Hippocampal formation (tissue), 2 donors: Measurements from ENCODE around the gene CDHR3.

Source experiments
- DNase-seq, 2 donors: peaks; one replicate each; lab custom pipeline; 2025; lab: John Stamatoyannopoulos, UW

Gene CDHR3

DNA sequence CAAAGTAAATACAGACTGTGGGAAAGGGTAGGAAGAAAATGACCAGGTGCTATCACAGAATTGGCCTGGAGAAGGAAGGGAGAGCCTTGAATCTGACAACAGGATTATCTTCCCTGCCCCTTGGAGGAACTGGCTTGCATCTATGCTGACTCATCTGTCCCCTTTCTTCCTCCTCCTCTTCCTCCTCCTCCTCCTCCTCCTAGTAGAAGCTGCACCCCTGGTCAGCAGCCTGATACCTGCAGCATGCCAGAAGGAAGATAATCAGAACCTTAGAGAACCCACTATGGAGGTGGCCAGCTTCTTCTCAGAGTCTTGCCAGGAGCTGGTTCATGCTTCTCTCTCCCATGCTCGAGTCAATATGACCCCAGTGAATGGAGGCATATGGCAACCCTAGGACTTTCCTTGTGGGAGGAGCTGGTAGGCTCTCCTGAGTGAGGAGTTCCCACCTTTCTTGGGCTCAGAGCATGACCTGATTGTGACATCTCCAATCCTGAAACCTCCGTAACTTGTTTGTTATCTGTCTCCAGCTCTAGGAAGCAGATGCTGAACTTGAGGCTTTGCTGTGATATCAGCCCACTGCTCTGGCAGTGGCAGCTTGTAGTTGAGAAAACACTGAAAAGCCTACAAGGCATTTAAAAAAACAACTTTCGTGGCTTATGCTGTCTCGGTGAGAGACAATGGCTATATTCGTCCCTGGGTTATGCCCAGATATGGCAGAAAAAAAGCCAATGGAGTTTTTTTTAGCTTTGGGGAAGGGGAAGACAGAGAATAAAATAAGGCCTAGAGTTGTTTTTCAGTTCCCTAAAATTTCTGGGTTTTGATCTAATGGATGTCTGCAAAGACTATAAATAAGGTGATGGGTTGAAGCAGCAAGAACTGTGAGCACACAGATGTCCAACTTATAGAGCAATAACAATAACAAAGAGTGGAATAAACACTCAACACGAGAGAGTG lies 60.6 kb downstream of the CDHR3 start:
- DNase-seq: no peak

DNA sequence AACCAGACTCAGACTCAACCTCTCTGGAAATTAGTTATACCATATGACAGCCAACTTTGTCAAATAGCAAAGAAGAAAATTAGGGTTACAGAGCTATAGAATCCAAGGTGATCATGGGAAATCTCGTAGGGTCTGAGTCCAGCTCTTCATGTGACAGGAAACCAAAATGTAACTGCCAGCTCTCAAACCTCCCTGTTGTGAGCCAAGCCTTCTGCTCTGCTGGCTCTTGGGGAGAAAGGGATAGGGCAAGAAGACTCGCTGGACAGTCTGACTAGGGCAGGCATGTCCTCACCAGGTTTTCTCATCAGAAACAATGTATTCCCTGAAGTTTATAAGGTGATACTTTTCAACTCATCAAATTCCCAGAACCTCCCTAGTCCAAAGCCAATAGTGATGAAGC lies 63.0 kb downstream of the CDHR3 start:
- no peak for DNase-seq

DNA sequence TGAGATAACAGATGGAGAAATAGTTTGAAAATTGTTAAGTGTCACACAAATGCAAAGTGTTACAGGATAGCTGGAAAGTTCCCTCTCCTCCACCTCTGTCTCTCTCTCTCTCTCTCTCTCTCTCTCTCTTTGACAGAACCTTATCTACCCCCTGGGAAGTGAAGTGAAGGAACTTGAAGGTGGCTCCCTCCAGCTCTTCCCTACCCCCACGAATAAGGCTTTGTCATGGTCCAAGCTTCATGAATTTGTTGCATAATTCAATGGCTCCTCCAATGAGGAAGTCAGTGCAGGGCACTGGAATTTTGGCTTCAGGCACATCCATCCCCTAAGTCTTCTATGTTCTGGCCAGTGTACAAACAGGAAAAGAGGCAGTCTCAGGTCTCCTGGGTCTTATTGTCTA lies 66.4 kb downstream of the CDHR3 start:
- no peak for DNase-seq

DNA sequence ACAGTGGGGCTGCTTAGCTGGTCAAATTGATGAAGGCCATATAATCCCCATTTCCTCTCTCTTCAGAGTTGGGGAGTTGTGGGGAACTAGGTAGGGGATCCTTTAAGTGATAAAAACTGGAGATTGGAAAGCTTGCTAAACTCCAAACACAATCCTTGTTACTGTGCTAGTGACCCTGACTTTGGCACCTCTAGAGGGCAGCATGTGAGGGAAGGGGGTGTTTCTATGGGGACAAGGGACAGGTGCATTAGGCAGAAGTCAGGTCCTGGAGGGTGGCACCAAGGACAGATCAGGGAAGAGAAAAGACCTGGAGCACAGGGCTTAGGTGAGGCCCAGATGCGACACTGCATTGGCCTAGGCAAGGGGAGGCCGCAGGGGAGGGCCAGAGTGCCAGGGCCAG lies 66.9 kb downstream of the CDHR3 start:
- DNase-seq: no peak

DNA sequence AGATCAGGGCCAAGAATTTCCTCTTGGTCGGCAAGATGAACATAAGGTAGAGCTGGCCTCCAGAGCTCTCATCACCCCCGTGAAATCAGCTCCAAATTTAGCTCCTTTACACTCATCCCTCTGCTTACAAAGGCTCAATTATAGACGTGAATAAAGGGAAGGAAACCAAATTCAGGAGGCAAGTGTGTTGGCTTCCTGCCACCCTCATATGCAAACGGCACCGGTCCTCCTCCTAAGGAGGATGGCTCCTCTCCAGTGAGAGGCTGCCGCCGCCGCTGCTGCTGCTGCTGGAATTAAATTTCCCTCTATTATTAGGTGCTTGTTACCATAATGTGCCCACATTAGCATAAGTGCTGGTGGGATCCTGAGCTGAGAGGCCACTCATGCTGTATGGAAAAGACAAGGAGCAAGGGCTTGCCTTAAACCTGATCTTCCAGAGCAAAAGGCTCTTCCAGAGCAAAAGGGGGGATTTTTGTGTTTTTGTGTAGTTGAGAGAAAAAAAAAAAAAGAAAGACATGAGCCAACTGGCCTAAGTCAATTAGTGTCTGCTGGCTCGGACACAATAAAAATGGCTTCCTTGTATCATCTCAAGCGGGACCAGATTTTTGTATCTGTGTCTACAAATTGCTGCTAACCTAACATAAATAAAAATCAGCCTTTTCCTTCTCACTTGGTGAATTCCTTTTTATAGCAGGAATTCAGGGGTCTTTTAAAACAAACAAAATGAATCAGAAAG lies 68.4 kb downstream of the CDHR3 start:
- peak in 1 of 2 donors; percentile 27 for DNase-seq

DNA sequence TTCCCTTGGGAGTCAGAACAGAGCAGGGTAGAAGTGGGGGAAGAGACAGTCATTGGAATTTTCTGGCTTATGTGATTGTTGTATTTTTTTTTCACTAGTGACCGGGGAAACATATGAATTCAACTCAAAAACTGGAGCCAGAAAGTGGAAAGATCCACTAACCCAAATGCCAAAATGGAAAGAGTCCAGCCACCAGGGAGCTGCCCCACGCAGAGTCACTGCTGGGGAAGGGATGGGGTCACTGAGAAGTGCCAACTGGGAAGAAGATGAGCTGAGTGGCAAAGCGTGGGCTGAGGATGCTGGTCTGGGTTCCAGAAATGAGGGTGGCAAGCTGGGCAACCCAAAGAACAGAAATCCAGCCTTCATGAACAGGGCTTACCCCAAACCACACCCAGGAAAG lies 69.2 kb downstream of the CDHR3 start:
- no peak for DNase-seq

DNA sequence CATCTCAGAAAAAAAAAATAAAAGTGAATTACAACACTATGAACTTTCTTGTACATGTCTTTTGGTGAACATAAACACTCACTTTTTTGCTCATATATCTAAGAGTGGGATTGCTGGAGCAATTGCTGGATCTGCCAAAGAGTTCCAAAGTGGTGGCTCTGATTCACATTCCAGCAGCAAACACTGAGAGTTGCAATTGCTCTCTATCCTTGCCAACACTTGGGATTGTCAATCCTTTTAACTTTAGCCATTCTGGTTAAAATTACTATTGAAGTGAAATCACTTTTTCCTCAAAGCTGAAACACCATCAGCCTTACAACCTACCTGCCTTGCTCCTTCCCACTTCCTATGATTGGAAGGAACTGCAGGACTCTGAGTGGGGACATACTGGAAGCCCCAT lies 70.7 kb downstream of the CDHR3 start:
- DNase-seq: no peak

DNA sequence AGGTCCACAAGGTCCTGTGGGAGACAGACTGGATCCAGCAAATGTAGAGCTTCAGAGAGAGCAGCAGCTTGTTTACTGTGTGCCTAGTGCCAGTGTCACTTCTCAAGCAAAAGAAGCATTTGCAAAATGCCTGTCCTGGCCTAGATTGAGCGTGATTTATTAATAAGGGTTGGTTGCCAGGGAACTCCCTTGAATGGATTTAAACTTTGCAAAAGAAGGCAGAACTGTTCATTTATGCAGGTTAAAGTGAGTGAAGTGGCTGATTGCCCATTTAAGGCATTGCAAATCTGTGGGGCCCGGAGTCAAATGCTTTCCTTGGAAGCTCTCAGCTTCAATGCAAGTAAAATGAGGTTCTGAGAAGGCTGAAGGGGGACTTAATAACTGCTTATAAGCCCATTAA lies 71.3 kb downstream of the CDHR3 start:
- no peak for DNase-seq

DNA sequence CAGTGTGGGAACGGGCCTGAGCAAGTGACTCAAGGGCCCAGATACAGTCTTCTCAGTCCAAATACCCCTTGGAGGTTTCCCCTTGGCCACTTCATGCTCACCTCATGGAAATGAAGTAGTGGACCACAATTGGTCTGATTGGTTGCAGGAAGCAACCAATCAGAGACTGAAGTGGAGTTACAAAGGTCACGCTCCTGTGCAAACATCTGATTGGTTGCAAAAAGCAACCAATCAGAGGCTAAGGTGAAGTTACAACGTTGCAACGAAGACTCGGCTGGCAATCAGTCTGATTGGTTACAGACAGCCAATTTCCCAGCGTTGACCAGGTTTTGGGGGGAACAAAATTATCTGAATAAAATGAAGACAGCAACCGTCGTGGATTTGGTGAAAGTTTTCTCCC lies 72.5 kb downstream of the CDHR3 start:
- no peak for DNase-seq

DNA sequence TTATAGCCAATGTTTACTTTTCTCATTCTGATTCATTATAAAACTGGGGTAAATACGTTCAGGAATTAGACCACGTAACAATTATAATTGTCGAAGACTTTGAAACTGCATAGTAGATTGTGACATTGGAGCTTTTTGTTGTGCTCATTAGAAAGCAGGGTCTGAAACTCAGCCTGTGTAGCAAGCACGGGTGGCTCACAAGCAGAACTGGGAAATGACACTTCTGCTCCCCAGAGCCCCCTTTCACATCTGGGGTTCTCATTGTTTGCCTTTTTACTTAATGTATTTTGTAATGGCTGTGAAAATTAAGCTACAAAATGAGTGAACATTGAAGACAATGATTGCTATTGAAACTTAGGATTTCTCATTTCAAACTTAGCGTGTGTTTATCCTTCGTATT lies 72.9 kb downstream of the CDHR3 start:
- DNase-seq: no peak

DNA sequence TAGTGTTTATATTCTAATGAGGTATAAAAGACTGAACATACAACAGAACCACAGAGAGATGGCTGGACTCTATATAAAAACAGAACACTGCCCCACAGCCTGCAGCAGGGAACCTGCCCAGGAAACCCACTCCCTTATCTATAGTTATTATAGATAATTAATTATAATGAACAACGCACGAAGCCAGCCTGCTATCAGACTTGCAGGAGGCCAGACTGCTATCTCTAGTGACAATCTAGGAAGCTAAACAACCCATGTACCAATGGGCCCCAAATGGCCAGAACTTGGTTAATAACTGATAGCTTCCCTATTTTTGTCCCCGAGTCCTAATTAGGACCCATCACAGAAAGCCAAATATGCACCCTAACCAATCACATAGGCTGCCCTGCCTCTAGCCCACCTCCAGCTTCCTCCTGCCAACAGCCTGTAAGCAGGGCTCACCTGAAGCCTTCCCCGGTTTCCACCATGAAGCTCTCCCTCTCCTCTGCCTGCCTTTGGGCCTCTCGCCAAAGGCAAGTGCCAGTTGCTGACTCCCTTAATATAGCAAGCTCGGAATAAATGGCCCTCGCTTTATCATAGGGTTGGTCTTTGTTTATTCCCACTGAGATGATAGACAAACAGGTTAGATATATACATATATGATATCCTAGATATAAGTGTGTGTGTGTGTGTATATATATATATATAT lies 74.6 kb downstream of the CDHR3 start:
- DNase-seq: no peak

DNA sequence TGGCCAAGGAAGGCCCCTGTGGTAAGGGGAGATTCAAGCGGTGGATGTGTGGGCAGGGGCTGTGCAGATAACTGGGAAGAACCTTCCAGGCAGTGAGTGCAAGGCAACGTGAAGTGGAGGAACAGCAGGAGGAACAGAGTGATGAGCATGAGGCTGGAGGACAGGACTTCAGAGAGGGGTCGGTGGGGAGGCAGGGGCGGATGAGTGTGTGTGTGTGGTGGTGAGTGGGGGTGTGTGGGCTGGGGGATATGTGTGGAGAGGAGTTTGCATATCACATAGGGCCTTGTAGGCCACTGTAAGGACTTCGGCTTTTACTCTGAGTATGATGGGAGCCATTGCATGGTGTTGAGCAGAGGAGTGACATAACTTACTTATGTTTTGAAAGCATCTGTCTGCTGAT lies 75.2 kb downstream of the CDHR3 start:
- no peak for DNase-seq

DNA sequence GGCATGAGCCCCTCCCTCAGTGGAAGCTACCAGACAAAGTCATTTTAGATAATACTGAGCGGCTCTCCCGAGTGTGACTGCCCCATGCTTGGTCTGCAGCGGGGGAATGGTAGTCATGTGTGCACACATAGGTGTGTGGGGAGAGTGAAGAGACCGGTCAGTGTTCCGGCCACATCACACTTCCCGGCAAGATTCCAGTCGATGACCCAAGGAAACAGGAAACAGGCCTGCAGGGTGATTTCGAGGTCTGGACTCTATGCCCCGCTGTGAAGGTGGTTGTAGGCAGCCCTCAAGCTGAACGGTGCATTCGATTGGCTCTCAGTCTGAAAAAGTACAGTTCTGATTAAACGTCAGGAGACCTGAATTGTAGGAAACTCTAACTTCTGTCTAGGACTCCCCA lies 75.9 kb downstream of the CDHR3 start:
- no peak for DNase-seq

DNA sequence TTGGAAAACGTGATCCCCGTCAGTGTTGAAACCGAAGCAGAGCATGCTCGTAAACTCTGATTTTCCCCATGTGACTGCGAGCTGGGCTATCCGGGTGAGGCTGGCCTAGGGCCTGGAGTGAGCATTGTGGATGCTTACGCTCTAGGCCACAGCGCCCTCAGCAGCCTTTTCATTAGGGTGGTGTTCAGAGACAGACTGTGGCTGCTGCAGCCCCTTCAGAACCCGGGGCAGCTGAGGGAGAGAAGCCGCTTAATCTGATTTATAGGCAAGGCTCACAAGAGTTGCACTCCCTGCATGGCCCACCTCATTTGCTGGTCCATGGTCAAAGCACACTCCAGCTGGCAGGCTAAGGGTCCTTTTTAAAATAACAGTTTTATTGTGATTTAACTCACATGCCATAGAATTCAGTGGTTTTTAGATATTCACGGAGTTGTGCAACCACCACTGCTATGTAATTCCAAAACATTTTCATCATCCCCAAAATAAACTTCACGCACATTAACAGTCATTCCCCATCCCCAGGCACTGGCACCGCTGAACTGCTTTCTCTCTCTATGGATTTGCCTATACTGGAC lies 76.5 kb downstream of the CDHR3 start:
- no peak for DNase-seq

DNA sequence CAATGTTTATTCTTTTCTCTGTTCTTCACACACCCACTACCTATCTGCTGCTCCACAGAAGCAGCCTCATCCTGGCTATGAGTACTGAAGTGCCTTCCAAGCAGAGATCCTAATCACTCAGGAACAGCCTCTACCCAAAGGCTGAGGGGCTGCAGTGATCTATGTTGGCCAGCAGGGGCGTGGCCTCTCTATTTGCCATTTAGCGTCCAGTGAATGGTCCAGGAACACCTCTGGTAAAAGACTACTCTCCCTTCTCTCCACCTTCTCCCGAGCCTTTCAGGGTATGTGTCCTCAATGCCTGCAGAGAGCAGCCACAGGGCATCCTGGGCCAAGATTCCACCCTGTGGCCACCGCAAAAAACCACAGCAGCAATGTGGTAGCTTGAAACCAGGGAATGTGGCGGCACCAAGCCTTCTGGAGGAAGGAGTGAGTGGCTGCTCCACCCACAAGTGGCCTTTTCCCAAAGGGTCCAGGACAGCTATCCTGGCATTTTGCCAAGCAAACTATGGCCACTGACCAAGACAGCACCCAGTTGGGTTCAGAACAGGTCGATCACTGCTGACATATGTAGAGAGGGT lies 78.2 kb downstream of the CDHR3 start:
- no peak for DNase-seq

DNA sequence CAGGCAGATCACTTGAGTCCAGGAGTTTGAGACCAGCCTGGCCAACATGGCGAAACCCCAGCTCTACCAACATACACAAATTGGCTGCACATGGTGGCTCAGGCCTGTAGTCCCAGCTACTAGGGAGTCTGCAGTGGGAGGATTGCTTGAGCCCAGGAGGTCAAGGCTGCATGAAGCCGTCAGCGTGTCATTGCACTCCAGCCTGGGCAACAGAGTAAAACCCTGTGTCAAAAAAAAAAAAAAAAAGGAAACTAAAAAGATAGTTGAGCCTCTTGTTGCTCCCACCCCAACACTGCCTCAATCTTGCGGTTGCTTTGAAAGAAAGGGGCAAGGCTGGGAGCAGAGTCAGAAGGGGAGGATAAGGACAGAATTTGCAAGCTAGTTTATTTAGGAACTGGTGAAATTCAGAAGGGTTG lies 79.1 kb downstream of the CDHR3 start:
- no peak for DNase-seq

DNA sequence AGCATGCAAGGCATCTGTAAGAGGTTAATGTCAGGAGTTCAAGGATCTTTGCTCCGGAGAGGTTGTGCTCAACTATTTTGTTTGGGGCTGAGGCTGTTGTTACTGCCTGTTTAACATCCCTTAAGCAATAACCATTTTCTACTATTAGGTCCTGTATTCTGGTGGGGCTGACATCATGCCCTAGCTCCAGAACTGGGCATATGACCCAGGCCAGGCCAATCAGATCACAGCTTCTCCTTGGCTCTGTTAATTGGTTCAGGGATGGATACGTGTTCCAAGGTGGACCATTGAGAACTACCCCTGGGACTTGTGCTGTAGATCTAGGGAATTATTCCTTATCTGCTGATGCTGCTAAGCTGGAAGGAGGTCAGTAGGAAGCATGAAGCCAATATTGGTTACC lies 82.1 kb downstream of the CDHR3 start:
- DNase-seq: no peak

DNA sequence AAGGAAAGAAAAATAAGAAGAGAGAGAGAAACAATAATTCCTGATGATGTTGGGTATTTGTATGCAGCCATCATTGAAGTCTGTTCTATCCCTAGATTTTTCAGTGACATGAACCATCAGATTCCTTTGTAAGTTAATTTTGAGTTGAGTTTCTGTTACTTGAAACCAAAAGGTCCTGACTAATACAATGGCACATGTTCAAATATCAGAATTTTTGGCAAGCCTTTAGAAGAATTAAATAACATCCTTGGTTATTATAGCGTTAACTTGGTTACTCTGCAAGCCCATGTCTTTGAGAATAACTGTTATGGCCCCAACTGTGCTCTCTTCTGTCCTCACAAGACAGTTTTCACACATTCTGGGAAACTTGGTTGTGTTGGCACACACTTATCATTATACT lies 82.5 kb downstream of the CDHR3 start:
- DNase-seq: no peak

DNA sequence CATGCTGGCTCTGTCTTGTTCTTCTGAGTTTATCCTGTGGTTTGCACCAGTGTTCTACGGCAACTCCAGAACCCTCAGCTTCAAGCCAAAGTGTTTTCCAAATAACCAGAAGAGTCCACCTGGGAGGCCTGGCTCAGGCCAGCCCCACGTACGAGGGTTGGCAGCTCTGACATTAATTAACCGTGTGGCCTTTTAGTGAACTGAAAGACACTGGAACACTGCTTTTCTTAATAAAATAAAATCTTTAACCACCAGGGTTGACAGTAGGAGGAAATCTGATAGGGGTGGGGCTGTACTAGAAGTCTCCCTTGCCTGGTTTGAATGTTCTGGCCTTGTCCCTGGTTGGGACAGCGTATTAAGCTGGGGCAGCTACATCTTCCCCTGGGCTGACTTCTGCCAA lies 84.1 kb downstream of the CDHR3 start:
- no peak for DNase-seq

DNA sequence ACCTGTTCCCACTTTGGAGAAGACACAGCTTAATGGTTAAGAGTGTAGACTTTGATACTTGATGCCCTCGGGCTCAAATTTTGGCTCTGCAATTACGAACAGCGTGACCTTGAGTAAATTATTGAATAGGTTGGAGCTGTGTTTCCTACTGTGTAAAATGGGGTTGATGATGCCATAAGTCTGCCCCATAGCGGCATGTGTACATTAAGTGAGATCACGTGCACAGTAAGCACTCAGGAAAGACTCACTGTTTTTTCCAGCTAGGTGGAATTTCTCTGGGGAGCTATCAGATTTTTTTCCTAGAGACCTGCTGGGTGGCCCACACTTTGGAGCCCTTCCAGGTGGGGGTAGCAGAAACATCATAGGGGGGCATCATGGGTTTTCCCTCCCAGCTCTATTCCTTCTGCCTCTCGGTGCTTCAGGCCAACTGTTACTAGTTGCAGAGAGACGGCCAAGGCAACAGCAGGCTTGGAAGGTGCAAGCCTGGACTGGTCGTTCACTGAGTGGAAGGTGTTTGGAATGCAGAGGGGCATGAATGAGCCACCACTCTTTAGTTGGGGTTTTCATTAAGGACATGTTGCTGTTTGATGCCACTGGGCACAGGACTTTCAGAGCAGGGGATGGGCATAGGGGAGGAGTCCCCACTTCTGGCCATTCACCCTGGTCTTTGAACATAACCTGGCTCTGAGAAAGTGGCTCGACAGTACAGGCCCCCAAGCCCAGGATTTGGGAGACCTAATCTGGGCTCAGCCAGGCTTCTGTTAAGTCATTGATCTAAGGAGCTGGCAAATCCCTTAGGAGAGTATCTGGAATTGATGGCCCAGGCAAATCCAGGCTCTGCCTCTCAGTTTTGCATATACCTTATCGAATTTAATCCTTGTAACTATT lies 85.0 kb downstream of the CDHR3 start:
- DNase-seq: no peak

DNA sequence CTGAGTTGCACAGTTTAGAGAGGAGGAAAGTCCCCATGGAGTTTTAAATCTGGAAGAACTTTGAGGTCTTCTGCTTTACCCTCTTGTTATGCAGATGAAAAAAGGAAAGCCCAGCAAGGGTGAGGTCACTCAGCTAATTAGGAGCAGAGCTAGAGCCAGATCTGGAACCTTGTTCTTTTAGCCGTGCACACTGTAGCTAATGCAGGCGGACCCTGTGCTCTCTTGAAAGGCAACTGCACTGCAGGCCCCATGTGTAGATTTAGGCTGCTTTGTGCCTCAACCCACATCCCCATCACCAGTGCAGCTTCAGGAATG lies 85.6 kb downstream of the CDHR3 start:
- no peak for DNase-seq
